ENCODE results near the gene C14orf93. TPM values are rescaled to one million over a fixed set of nuclear protein-coding genes. Genes with fewer than 3 reads are reported as not detected.

Gene C14orf93
- total RNA-seq (2014; rRNA removed; shearing (Covaris generic)) = 8.7 and 15.1 TPM in 2 replicates

- in situ Hi-C loops (cut with HindIII; ENCODE audit: low sequenced_read_pairs) = no loop called here
- peak; percentile 83 for DNase-seq (ENCODE audit: low spot score)
Measured at GRCh38 chr14:23009939-23010726, at the start of gene C14orf93. C14orf93 (minus strand) TSS chr14:23010143; CDS start chr14:22999023, 11,120 bp downstream.

DNA sequence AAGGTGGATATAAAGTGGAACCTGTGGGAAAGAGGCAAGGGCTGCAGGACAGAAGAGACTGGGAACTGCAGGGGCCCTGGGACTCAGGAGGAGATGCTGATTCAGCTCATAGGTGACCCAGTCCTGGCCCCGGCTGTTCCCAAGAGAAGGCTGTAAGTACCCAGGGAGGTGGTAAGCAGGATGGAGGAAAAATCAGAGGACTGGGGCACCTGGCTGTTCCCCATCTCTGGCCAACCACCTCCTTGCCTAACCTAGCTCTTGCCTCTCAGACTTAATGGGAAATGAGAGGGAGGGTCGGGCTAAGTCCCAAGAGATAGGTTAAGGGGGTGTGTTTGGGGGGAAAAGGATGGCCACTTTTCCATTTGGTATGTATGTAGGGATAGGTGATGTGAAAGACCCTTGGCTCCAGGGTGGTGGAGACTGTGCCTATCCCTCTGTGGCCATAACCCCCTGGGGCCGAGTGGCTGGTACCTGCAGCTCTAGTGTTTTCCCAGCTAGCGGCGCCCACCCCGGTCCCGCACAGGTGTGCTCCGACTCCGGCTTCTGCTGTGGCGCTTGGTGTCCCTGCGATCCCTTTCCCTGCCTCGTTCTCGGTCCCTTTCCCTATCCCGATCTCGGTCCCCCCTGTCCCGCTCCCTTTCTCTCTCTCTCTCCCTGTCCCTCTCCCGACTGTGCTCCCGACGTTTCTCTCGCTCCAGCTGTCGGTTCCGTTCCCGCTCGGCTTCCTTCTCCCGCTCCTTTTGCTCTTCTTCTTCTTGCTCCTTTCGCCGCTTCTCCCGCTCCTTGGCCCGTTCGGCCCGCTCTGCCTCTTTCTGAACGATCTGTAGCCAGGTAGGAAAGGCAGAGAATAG is 48.9 kb upstream of the C14orf93 start:
- no peak for DNase-seq (ENCODE audit: low spot score)
- in situ Hi-C loops (cut with HindIII; ENCODE audit: low sequenced_read_pairs) = no loop called here

GRCh38 chr14:23057757-23058653 is 48.1 kb upstream of the C14orf93 start:
- in situ Hi-C loops (cut with HindIII; ENCODE audit: low sequenced_read_pairs) = no loop called here
- DNase-seq (ENCODE audit: low spot score) = peak; percentile 89

DNA sequence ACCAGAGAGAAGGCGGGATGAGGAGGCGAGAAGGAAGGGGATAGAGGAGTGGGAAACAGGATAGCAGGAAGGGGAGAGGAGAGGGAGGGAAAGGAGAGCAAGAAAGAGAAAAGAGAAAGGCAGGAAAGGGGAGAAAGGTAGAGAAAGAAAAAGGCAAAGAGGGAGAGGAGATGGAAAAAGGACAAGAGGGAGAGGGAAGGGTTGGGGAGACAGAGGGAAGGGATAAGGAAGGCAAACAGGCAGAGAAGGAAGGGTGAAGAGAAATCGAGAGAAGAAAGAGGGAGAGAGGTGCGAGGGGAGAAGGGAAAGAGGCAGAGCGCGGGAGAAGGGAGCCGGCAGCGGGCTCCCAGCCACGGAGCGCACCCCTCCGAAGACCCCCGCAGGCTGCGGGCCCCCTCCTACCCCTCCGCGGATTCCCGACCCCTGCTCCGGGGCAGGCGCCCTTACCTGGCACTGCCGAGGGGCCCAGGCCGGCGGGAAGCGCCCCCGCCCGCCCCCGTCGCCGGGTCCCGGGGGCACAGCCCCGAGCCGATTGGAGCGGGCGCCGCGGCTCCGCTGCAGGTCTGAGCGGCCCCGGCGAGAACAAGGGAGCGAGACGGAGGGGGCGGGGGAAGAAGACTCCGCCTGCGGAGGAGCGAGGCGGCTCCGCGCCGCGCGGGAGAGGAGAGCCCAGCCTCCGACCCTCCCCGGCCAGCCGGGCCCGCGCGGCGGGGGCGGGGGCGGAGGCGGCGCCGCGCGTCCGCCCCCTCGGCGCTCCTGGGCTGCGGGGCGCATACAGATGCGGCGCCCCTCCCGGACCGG is 47.2 kb upstream of the C14orf93 start, which contains the start of gene CDH24:
Gene CDH24, minus strand, starts transcription at position 565 of the 801 bp plus-strand sequence. CDS start 1,787 bp downstream, outside the sequence.
- in situ Hi-C loops (cut with HindIII; ENCODE audit: low sequenced_read_pairs) = no loop called here
- DNase-seq (ENCODE audit: low spot score) = peak; percentile 69

DNA sequence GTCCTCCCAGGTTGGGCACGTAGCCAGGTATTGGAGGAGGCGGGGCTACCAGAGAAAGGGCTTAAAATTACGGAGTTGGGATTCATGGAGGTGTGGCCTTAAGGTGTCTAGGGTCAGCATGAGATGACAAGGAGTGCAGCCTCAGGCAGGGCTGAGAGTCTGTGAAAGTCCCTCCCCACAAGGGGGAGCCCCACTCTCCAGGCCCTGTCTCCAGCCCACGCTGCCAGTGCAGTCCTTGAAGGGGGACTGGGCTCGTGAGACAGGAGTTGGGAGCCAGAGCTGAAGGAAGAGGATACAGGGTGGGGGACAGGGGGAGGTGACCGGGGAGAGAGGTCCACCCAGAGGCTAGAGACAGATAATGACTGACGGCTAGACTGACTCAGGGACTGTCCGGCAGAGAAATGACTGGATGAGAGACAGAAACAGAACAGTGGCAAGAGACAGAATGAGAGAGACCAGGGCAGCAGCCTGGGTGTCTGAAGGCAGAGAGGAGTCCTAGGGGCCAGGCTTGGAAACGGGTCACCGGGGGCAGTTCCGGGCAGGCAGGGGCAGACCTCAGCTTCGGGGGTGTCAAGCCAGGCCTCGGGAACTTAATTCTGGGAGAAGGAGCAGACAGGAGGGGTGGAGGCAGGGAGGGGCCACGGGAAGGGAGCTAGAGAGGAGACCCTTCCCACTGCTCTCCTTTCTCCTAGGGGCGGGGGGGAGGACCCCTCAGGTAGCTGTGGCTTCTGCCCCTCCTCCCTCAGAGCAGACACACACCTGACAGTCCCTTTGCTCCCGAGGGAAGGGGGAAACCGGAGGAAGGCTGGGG is 46.4 kb upstream of the C14orf93 start:
- DNase-seq (ENCODE audit: low spot score) = peak; percentile 67
- in situ Hi-C loops (cut with HindIII; ENCODE audit: low sequenced_read_pairs) = no loop called here

DNA sequence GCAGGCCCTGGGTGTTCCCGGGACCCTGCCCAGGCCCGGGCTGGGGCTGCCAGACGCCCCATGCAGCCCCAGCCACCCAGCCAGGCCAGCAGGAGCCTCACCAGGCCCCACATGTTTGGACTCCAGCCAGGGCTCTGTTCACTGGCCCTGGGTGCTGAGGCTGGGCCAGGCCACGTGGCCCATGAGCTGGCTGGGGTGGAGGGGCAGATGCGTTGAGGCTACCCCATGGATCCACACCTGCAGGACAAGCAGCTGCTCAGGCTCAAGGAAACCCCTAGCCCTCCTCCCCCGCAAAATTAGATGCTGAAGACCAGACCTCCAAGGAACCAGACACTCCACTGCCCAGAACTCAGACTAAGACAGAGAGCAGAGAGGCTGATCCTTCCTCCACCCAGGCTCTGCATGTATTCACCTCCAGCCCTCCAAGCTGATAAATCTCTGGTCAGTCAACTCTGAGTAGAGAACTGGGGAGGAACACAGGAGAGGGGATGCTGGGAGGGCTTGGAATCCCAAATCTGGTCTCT is 45.7 kb upstream of the C14orf93 start:
- in situ Hi-C loops (cut with HindIII; ENCODE audit: low sequenced_read_pairs) = no loop called here
- DNase-seq (ENCODE audit: low spot score) = no peak

- in situ Hi-C loops (cut with HindIII; ENCODE audit: low sequenced_read_pairs) = no loop called here
- DNase-seq (ENCODE audit: low spot score) = no peak
Measured at GRCh38 chr14:23055147-23055550, 45.2 kb upstream of the C14orf93 start.

GRCh38 chr14:23054000-23054811 is 44.3 kb upstream of the C14orf93 start:
- in situ Hi-C loops (cut with HindIII; ENCODE audit: low sequenced_read_pairs) = no loop called here
- no peak for DNase-seq (ENCODE audit: low spot score)

DNA sequence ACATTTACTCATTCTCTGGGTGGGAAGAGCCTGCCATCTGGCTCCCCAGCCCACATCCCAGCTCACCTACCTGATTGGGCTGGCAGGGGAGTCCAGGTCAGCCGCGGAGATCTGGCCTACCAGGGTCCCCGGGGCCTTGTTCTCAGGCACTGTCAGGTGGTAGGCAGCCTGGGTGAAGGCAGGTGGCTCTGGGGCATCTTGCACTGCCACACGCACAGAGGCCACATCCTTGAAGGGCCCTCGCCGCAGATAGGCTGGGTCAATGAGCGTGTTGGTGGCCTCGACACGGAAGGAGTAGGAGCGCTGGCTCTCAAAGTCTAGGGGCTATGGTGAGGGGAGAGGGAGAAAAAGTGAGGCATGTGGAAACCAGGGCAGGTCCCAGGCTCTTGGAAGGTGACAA is 43.5 kb upstream of the C14orf93 start:
- in situ Hi-C loops (cut with HindIII; ENCODE audit: low sequenced_read_pairs) = no loop called here
- DNase-seq (ENCODE audit: low spot score) = no peak

GRCh38 chr14:23052671-23053070 is 42.7 kb upstream of the C14orf93 start:
- no peak for DNase-seq (ENCODE audit: low spot score)
- in situ Hi-C loops (cut with HindIII; ENCODE audit: low sequenced_read_pairs) = no loop called here

- no peak for DNase-seq (ENCODE audit: low spot score)
- in situ Hi-C loops (cut with HindIII; ENCODE audit: low sequenced_read_pairs) = no loop called here
Measured at GRCh38 chr14:23052182-23052623, 42.3 kb upstream of the C14orf93 start.

- in situ Hi-C loops (cut with HindIII; ENCODE audit: low sequenced_read_pairs) = no loop called here
- DNase-seq (ENCODE audit: low spot score) = no peak
Measured at GRCh38 chr14:23051141-23052057, 41.5 kb upstream of the C14orf93 start.

GRCh38 chr14:23049011-23049410 is 39.1 kb upstream of the C14orf93 start:
- in situ Hi-C loops (cut with HindIII; ENCODE audit: low sequenced_read_pairs) = no loop called here

GRCh38 chr14:23047751-23048693 is 38.1 kb upstream of the C14orf93 start:
- DNase-seq (ENCODE audit: low spot score) = no peak
- in situ Hi-C loops (cut with HindIII; ENCODE audit: low sequenced_read_pairs) = no loop called here

More at GRCh38 chr14:23049011-23049410, 39.1 kb upstream of the C14orf93 start:
- DNase-seq (ENCODE audit: low spot score) = no peak

Measured in G401 (cell line).